Loucy (cell line): ENCODE measurements around the gene FBXL19.

Experiments
- H2AFZ ChIP-seq: fragments of 200-600 bp; sonication (generic); 2 replicates; pipeline ENCODE4 v1.6.0; 2016; ENCODE audit warnings: antibody characterized with exemption, mild to moderate bottlenecking, low read length, moderate library complexity
- H3F3A ChIP-seq: fragments of 200-600 bp; 2 replicates; pipeline ENCODE4 v1.6.0; 2016; ENCODE audit warnings: antibody characterized with exemption, low read depth, mild to moderate bottlenecking
- H3K27me3 ChIP-seq: fragments of 200-600 bp; sonication (generic); 2 replicates; pipeline ENCODE4 v1.6.1; 2014; ENCODE audit warnings: low read length, mild to moderate bottlenecking; ENCODE audit not compliant: insufficient read depth, poor library complexity, severe bottlenecking
- H3K36me3 ChIP-seq: fragments of 200-600 bp; sonication (generic); 2 replicates; pipeline ENCODE4 v1.6.1; 2016; ENCODE audit warnings: low read length; ENCODE audit not compliant: insufficient read depth
- H3K4me1 ChIP-seq: fragments of 200-600 bp; sonication (generic); 2 replicates; pipeline ENCODE4 v1.5.1; 2014; ENCODE audit warnings: low read length, mild to moderate bottlenecking; ENCODE audit not compliant: insufficient read depth, poor library complexity, severe bottlenecking
- H3K4me2 ChIP-seq: fragments of 200-600 bp; sonication (generic); 2 replicates; pipeline ENCODE4 v1.6.0; 2014; ENCODE audit warnings: antibody characterized with exemption, low read length, low read depth, mild to moderate bottlenecking; ENCODE audit not compliant: poor library complexity, severe bottlenecking
- H3K4me3 ChIP-seq: fragments of 200-600 bp; sonication (generic); 2 replicates; pipeline ENCODE4 v1.5.1; 2014; ENCODE audit warnings: low read length, mild to moderate bottlenecking, mixed read lengths; ENCODE audit not compliant: poor library complexity, severe bottlenecking
- H3K79me2 ChIP-seq: fragments of 200-600 bp; sonication (generic); 2 replicates; pipeline ENCODE4 v1.6.1; 2014; ENCODE audit warnings: low read length; ENCODE audit not compliant: insufficient read depth
- H3K9ac ChIP-seq: fragments of 200-600 bp; sonication (generic); 2 replicates; pipeline ENCODE4 v1.6.0; 2014; ENCODE audit warnings: mild to moderate bottlenecking, low read depth, low read length, moderate library complexity; ENCODE audit not compliant: poor library complexity, severe bottlenecking
- H3K9me2 ChIP-seq: fragments of 200-600 bp; sonication (generic); replicated peaks from 2 replicates; pipeline ENCODE4 v1.6.1; 2016; ENCODE audit warnings: low read depth, low read length, mixed read lengths
- H3K9me3 ChIP-seq: fragments of 200-600 bp; sonication (generic); 2 replicates; pipeline ENCODE4 v1.6.1; 2014; ENCODE audit warnings: mild to moderate bottlenecking, antibody characterized with exemption, low read length, low read depth; ENCODE audit not compliant: insufficient read depth
- H4K20me1 ChIP-seq: fragments of 200-600 bp; sonication (generic); 2 replicates; pipeline ENCODE4 v1.6.0; 2014; ENCODE audit warnings: antibody characterized with exemption, low read length, mild to moderate bottlenecking; ENCODE audit not compliant: insufficient read depth, poor library complexity, severe bottlenecking
- CTCF ChIP-seq: fragments of 200-600 bp; sonication (generic); conservative IDR thresholded peaks from 2 replicates; pipeline ENCODE4 v1.5.1; 2014; ENCODE audit warnings: mild to moderate bottlenecking, antibody characterized with exemption, low read length
- EZH2phosphoT487 ChIP-seq: fragments of 200-600 bp; IDR thresholded peaks from 2 replicates; pipeline ENCODE4 v1.6.1; 2018; ENCODE audit warnings: antibody characterized with exemption, mild to moderate bottlenecking, moderate library complexity, borderline replicate concordance

The FBXL19 gene

DNA sequence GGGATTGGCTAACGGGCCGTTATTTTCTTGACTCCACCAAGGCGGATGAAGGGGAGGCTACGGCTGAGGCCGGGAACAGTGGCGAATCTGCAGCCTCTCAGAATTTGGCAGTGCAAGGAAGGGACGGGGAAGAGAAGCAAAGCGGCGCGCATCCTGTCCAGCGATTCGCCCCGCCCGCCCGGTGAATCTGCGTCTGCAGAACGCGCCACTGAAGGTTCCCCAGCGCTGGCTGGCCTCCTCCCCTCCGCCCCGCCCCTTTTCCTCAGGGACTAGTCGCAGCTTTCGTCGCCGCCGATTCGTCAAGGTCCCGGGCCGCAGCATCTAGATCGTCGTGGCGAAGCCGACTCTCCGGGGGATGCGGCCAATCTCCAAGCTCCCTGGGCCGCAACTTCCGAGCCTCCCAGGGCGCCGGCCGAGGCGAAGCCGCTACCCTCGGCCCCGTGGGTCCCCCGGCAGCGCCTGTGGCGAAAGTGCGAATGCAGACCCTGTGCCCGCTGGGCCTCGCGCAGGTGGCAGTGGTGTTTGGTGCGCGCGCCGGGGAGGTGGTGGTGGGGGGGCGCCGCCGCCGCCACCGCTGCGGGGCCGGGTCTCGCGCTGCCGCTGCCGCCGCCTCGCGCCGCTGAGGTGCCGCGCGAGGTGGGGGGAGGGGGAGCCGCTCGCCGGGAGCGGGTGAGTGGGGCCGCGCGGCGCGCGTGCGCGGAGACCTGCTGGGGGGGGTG lies 34.2 kb downstream of the FBXL19 start, which contains the start of gene SETD1A:
Gene SETD1A, plus strand, starts transcription at position 299 of the 719 bp plus-strand sequence. CDS start 978 bp downstream, outside the sequence.
- H3K9ac ChIP-seq = peak within 1 kb of the TSS; percentile 97

DNA sequence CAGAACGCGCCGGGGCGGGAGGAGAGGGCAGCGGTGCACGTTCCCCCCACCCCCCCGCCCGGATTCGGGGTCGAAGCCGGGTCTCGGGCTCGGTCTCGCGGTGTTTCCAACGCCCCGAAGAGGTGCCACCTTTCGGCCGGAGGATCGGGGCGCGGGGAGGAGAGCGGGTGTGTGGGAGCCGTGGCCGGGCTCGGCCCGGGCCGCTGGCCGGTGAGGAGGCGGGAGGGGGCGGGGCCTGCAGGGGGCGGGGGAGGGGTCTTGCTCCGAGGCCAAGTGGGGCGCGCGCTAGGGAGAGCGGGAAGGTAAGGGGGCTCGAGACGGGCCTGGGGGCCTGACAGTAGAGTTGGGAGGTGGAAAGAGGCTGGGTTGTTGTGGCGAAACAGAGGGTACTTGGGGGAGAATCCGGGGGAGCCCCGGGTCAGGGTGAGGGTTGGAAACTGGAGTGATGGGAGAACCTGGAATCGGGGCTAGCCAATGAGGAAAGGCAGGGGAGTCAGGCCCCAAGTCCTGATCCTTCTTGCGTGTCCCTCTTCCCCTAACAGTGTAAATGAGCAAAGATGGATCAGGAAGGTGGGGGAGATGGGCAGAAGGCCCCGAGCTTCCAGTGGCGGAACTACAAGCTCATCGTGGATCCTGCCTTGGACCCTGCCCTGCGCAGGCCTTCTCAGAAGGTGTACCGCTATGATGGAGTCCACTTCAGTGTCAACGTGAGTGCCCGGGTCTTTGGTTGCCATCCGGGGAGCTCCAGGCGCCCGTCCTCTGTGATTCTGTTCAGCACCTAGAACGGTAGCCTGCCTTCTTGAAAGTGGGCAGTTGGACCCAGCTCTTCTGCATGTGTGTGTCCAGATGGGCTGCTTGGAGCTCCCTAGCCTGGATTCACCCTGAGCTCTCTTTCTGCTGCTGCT lies 35.1 kb downstream of the FBXL19 start:
- H3K27me3 ChIP-seq = no peaks in the 10 kb centered on the region
- peaks cover 30% of the 10 kb centered on the region; the same call in 1 of the 2 replicates for H3K36me3 ChIP-seq
- peak overlapping the region; percentile 99 for H3K4me2 ChIP-seq
- no peaks in the 10 kb centered on the region for H3K9me3 ChIP-seq
- H2AFZ ChIP-seq = no peak overlapping the region
- peaks cover 21% of the 10 kb centered on the region for H3K4me1 ChIP-seq
- H3K79me2 ChIP-seq = peaks cover 32% of the 10 kb centered on the region
- peaks cover 20% of the 10 kb centered on the region for H4K20me1 ChIP-seq
- TF ChIP-seq EZH2phosphoT487 (no peak), CTCF (no peak)
- peak overlapping the region; percentile 95 for H3K4me3 ChIP-seq
- H3F3A ChIP-seq = 0 out of 2 replicates have a peak, but pooled peaks cover 6% of the 10 kb centered on the region
- H3K9ac ChIP-seq = peak overlapping the region; percentile 97
- H3K9me2 ChIP-seq = no peaks in the 10 kb centered on the region

More for the DNA sequence above, 34.2 kb downstream of the FBXL19 start, which contains the start of gene SETD1A:
- peak within 1 kb of the TSS; percentile 100 for H2AFZ ChIP-seq
- H3K79me2 ChIP-seq = peaks cover 35% of the 10 kb centered on the region
- H3K27me3 ChIP-seq = no peaks in the 10 kb centered on the region
- peak within 1 kb of the TSS; percentile 95 for H3K4me3 ChIP-seq
- H3K9me3 ChIP-seq = no peaks in the 10 kb centered on the region
- TF ChIP-seq CTCF (no peak), EZH2phosphoT487 (no peak)
- peak within 1 kb of the TSS; percentile 99 for H3K4me2 ChIP-seq
- peaks cover 22% of the 10 kb centered on the region; the same call in 1 of the 2 replicates for H3K36me3 ChIP-seq
- 0 out of 2 replicates have a peak, but pooled peaks cover 6% of the 10 kb centered on the region for H3F3A ChIP-seq
- peaks cover 20% of the 10 kb centered on the region for H4K20me1 ChIP-seq
- H3K4me1 ChIP-seq = peaks cover 24% of the 10 kb centered on the region
- no peaks in the 10 kb centered on the region for H3K9me2 ChIP-seq

DNA sequence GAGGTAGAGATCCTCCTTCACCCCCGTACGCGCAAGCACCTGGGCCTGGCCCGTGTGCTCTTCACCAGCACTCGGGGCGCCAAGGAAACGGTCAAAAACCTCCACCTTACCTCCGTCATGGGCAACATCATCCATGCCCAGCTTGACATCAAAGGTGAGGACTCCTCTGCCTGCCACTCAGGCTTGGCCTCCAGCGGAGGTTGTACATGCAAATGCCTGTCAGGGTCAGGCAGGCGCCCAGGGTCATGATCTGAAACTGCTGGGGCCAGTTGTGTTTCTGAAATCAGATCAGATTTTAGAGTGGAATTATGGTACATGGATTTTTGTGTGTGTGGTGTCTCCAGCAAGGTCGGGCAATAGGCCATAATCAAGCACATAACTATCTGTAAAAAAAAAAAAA lies 38.0 kb downstream of the FBXL19 start:
- peaks cover 58% of the 10 kb centered on the region; the same call in 1 of the 2 replicates for H3K36me3 ChIP-seq
- H2AFZ ChIP-seq = no peak overlapping the region
- no peak for TF ChIP-seq EZH2phosphoT487
- no peak for TF ChIP-seq CTCF
- no peak overlapping the region for H3K4me2 ChIP-seq
- H3K4me3 ChIP-seq = no peak overlapping the region
- no peaks in the 10 kb centered on the region for H3K9me2 ChIP-seq
- H3K9ac ChIP-seq = no peak overlapping the region
- peaks cover 32% of the 10 kb centered on the region for H3K79me2 ChIP-seq
- peaks cover 18% of the 10 kb centered on the region for H3K4me1 ChIP-seq
- peaks cover 20% of the 10 kb centered on the region for H4K20me1 ChIP-seq
- no peaks in the 10 kb centered on the region for H3F3A ChIP-seq
- no peaks in the 10 kb centered on the region for H3K27me3 ChIP-seq
- H3K9me3 ChIP-seq = no peaks in the 10 kb centered on the region
